Measurements from ENCODE around the gene SNAPC4.
A peak's percentile ranks its signal among the peaks of the same experiment; 100 is the strongest.

SNAPC4 gene

GRCh38 chr9:136432591-136432990 lies 32.6 kb upstream of the SNAPC4 start:
- no peak overlapping the region for H3K9ac ChIP-seq (ENCODE audit: low read depth, low read length, poor library complexity)
- H4K91ac ChIP-seq (ENCODE audit: low read depth, low read length, poor library complexity) = no peak overlapping the region
- H3K36me3 ChIP-seq (replicated peaks in 1 of 2; ENCODE audit: control insufficient read depth in 2 of 2, insufficient read depth in 2 of 2, low read length in 2 of 2) = peaks cover 17 to 75% of the 10 kb centered on the region in 2 donors
- no peaks in the 10 kb centered on the region for H3K9me3 ChIP-seq (replicated peaks in 1 of 2; ENCODE audit: control insufficient read depth in 2 of 2, insufficient read depth in 1 of 2, low read depth in 1 of 2, low read length in 2 of 2)
- H2BK5ac ChIP-seq (ENCODE audit: low read length) = peak overlapping the region; percentile 39
- WGBS, 2 donors (ENCODE audit: extremely low coverage in 2 of 2, insufficient read length in 2 of 2, insufficient replicate concordance in 1 of 2) = no CpG with 5 or more reads among the region's 26 CpGs
- no peak for DNase-seq (ENCODE audit: low spot score)
- H3K18ac ChIP-seq (ENCODE audit: low read length) = no peak overlapping the region
- H2AK5ac ChIP-seq (ENCODE audit: low read depth, low read length) = no peak overlapping the region
- H3K4ac ChIP-seq (ENCODE audit: low read length) = no peak overlapping the region
- no peak overlapping the region for H3K27ac ChIP-seq (replicated peaks; ENCODE audit: low read length)
- no peak overlapping the region for H3K23ac ChIP-seq (ENCODE audit: low read depth, low read length, poor library complexity)
- no peak overlapping the region for H3K4me3 ChIP-seq (ENCODE audit: low read length in 2 of 2)
- H3K14ac ChIP-seq (ENCODE audit: low read length) = no peak overlapping the region
- H2BK15ac ChIP-seq (ENCODE audit: low read length) = no peak overlapping the region
- H2AFZ ChIP-seq (ENCODE audit: low read length) = no peak overlapping the region
- no peak overlapping the region for H2BK12ac ChIP-seq (ENCODE audit: low read length)
- peaks cover 3 to 4% of the 10 kb centered on the region in 2 donors for H3K4me1 ChIP-seq (ENCODE audit: control insufficient read depth in 2 of 2, insufficient read depth in 1 of 2, low read depth in 1 of 2, low read length in 2 of 2)
- H2BK120ac ChIP-seq (ENCODE audit: low read depth, low read length) = no peak overlapping the region
- H3K79me1 ChIP-seq (ENCODE audit: low read depth, low read length) = peaks cover 7% of the 10 kb centered on the region
- no peak overlapping the region for H4K8ac ChIP-seq (ENCODE audit: low read depth, low read length)
- no peaks in the 10 kb centered on the region for H3K27me3 ChIP-seq (ENCODE audit: control insufficient read depth in 3 of 3, insufficient read depth in 3 of 3, low read depth in 1 of 3, low read length in 3 of 3)
- no peak overlapping the region for H3K4me2 ChIP-seq (ENCODE audit: insufficient read depth, low read length, poor library complexity, severe bottlenecking)

- no peak overlapping the region for H2BK5ac ChIP-seq (ENCODE audit: low read length)
- no peak overlapping the region for H3K23ac ChIP-seq (ENCODE audit: low read depth, low read length, poor library complexity)
- H3K4me1 ChIP-seq (ENCODE audit: control insufficient read depth in 2 of 2, insufficient read depth in 1 of 2, low read depth in 1 of 2, low read length in 2 of 2) = no peaks in the 10 kb centered on the region
- no peak overlapping the region for H3K4me2 ChIP-seq (ENCODE audit: insufficient read depth, low read length, poor library complexity, severe bottlenecking)
- no peak overlapping the region for H3K4me3 ChIP-seq (ENCODE audit: low read length in 2 of 2)
- H4K8ac ChIP-seq (ENCODE audit: low read depth, low read length) = peak overlapping the region; percentile 3
- no peak overlapping the region for H2BK15ac ChIP-seq (ENCODE audit: low read length)
- no peak overlapping the region for H2BK12ac ChIP-seq (ENCODE audit: low read length)
- H3K4ac ChIP-seq (ENCODE audit: low read length) = no peak overlapping the region
- H3K18ac ChIP-seq (ENCODE audit: low read length) = no peak overlapping the region
- no peak overlapping the region for H3K14ac ChIP-seq (ENCODE audit: low read length)
- H3K9me3 ChIP-seq (replicated peaks in 1 of 2; ENCODE audit: control insufficient read depth in 2 of 2, insufficient read depth in 1 of 2, low read depth in 1 of 2, low read length in 2 of 2) = no peaks in the 10 kb centered on the region
- no peak overlapping the region for H2AK5ac ChIP-seq (ENCODE audit: low read depth, low read length)
- DNase-seq (ENCODE audit: low spot score) = no peak
- no CpG with 5 or more reads among the region's 36 CpGs for WGBS, 2 donors (ENCODE audit: extremely low coverage in 2 of 2, insufficient read length in 2 of 2, insufficient replicate concordance in 1 of 2)
- H3K79me1 ChIP-seq (ENCODE audit: low read depth, low read length) = peaks cover 3% of the 10 kb centered on the region
- no peak overlapping the region for H2AFZ ChIP-seq (ENCODE audit: low read length)
- H3K36me3 ChIP-seq (replicated peaks in 1 of 2; ENCODE audit: control insufficient read depth in 2 of 2, insufficient read depth in 2 of 2, low read length in 2 of 2) = peaks cover 17 to 71% of the 10 kb centered on the region in 2 donors
- no peak overlapping the region for H2BK120ac ChIP-seq (ENCODE audit: low read depth, low read length)
- H3K27ac ChIP-seq (replicated peaks; ENCODE audit: low read length) = no peak overlapping the region
- H3K9ac ChIP-seq (ENCODE audit: low read depth, low read length, poor library complexity) = no peak overlapping the region
- no peak overlapping the region for H4K91ac ChIP-seq (ENCODE audit: low read depth, low read length, poor library complexity)
- no peaks in the 10 kb centered on the region for H3K27me3 ChIP-seq (ENCODE audit: control insufficient read depth in 3 of 3, insufficient read depth in 3 of 3, low read depth in 1 of 3, low read length in 3 of 3)
These were observed 31.9 kb upstream of the SNAPC4 start for GRCh38 chr9:136431782-136432350.

GRCh38 chr9:136430588-136431234 lies 30.7 kb upstream of the SNAPC4 start:
- Histone ChIP-seq H3K79me1 (ENCODE audit: low read depth, low read length) (no peaks in the 10 kb centered on the region), H2BK12ac (ENCODE audit: low read length) (no peak overlapping the region), H2BK5ac (ENCODE audit: low read length) (no peak overlapping the region), H3K4me2 (ENCODE audit: insufficient read depth, low read length, poor library complexity, severe bottlenecking) (no peak overlapping the region), H3K9me3 (replicated peaks in 1 of 2; ENCODE audit: control insufficient read depth in 2 of 2, insufficient read depth in 1 of 2, low read depth in 1 of 2, low read length in 2 of 2) (no peaks in the 10 kb centered on the region), H3K9ac (ENCODE audit: low read depth, low read length, poor library complexity) (no peak overlapping the region), H3K27ac (replicated peaks; ENCODE audit: low read length) (no peak overlapping the region), H3K14ac (ENCODE audit: low read length) (no peak overlapping the region), H3K27me3 (ENCODE audit: control insufficient read depth in 3 of 3, insufficient read depth in 3 of 3, low read depth in 1 of 3, low read length in 3 of 3) (no peaks in the 10 kb centered on the region), H2AK5ac (ENCODE audit: low read depth, low read length) (no peak overlapping the region), H3K23ac (ENCODE audit: low read depth, low read length, poor library complexity) (no peak overlapping the region), H3K4me3 (ENCODE audit: low read length in 2 of 2) (no peak overlapping the region), H2AFZ (ENCODE audit: low read length) (no peak overlapping the region), H2BK120ac (ENCODE audit: low read depth, low read length) (no peak overlapping the region), H3K36me3 (replicated peaks in 1 of 2; ENCODE audit: control insufficient read depth in 2 of 2, insufficient read depth in 2 of 2, low read length in 2 of 2) (peaks cover 17 to 67% of the 10 kb centered on the region in 2 donors), H2BK15ac (ENCODE audit: low read length) (no peak overlapping the region), H3K4ac (ENCODE audit: low read length) (no peak overlapping the region), H4K91ac (ENCODE audit: low read depth, low read length, poor library complexity) (no peak overlapping the region), H4K8ac (ENCODE audit: low read depth, low read length) (no peak overlapping the region), H3K4me1 (ENCODE audit: control insufficient read depth in 2 of 2, insufficient read depth in 1 of 2, low read depth in 1 of 2, low read length in 2 of 2) (no peaks in the 10 kb centered on the region), H3K18ac (ENCODE audit: low read length) (no peak overlapping the region)
- no CpG with 5 or more reads among the region's 29 CpGs for WGBS, 2 donors (ENCODE audit: extremely low coverage in 2 of 2, insufficient read length in 2 of 2, insufficient replicate concordance in 1 of 2)
- DNase-seq (ENCODE audit: low spot score) = no peak

- peaks cover 15 to 61% of the 10 kb centered on the region in 2 donors for H3K36me3 ChIP-seq (replicated peaks in 1 of 2; ENCODE audit: control insufficient read depth in 2 of 2, insufficient read depth in 2 of 2, low read length in 2 of 2)
- no peak overlapping the region for H3K4me3 ChIP-seq (ENCODE audit: low read length in 2 of 2)
- H3K79me1 ChIP-seq (ENCODE audit: low read depth, low read length) = no peaks in the 10 kb centered on the region
- WGBS, 2 donors (ENCODE audit: extremely low coverage in 2 of 2, insufficient read length in 2 of 2, insufficient replicate concordance in 1 of 2) = no CpG with 5 or more reads among the region's 32 CpGs
- DNase-seq (ENCODE audit: low spot score) = no peak
- H3K9ac ChIP-seq (ENCODE audit: low read depth, low read length, poor library complexity) = no peak overlapping the region
- H3K27ac ChIP-seq (replicated peaks; ENCODE audit: low read length) = no peak overlapping the region
- no peak overlapping the region for H3K4ac ChIP-seq (ENCODE audit: low read length)
- no peaks in the 10 kb centered on the region for H3K4me1 ChIP-seq (ENCODE audit: control insufficient read depth in 2 of 2, insufficient read depth in 1 of 2, low read depth in 1 of 2, low read length in 2 of 2)
- no peak overlapping the region for H3K23ac ChIP-seq (ENCODE audit: low read depth, low read length, poor library complexity)
- no peak overlapping the region for H2BK5ac ChIP-seq (ENCODE audit: low read length)
- no peak overlapping the region for H2BK12ac ChIP-seq (ENCODE audit: low read length)
- no peak overlapping the region for H2AFZ ChIP-seq (ENCODE audit: low read length)
- no peak overlapping the region for H2BK15ac ChIP-seq (ENCODE audit: low read length)
- H2BK120ac ChIP-seq (ENCODE audit: low read depth, low read length) = no peak overlapping the region
- no peak overlapping the region for H3K14ac ChIP-seq (ENCODE audit: low read length)
- no peak overlapping the region for H2AK5ac ChIP-seq (ENCODE audit: low read depth, low read length)
- no peak overlapping the region for H3K18ac ChIP-seq (ENCODE audit: low read length)
- no peaks in the 10 kb centered on the region for H3K27me3 ChIP-seq (ENCODE audit: control insufficient read depth in 3 of 3, insufficient read depth in 3 of 3, low read depth in 1 of 3, low read length in 3 of 3)
- no peaks in the 10 kb centered on the region for H3K9me3 ChIP-seq (replicated peaks in 1 of 2; ENCODE audit: control insufficient read depth in 2 of 2, insufficient read depth in 1 of 2, low read depth in 1 of 2, low read length in 2 of 2)
- H4K8ac ChIP-seq (ENCODE audit: low read depth, low read length) = no peak overlapping the region
- H3K4me2 ChIP-seq (ENCODE audit: insufficient read depth, low read length, poor library complexity, severe bottlenecking) = no peak overlapping the region
- H4K91ac ChIP-seq (ENCODE audit: low read depth, low read length, poor library complexity) = no peak overlapping the region
These were observed 29.9 kb upstream of the SNAPC4 start for GRCh38 chr9:136429683-136430491.

All from neuronal stem cell (in vitro differentiated cells).